ENCODE data around the gene TRIM6.
"Not testable (repeated sequence)": the region's sequence is repeated elsewhere in the genome, so short reads cannot be mapped to it uniquely, and the experiment has no call there.

GRCh38 chr11:5602791-5603190, 6.4 kb downstream of the TRIM6 start:
- TF ChIP-seq CTCF (IDR thresholded peaks at IDR 0.05 in 8 of 11, conservative IDR thresholded peaks at IDR 0.05 in 3 of 11); POLR2A (IDR thresholded peaks at IDR 0.05): not testable (repeated sequence)
